H9 (cell line): ENCODE data around the gene SLC9A4. TPM values are rescaled to one million over a fixed set of nuclear protein-coding genes. Genes with fewer than 3 reads are reported as not detected.

Experiments
- DNase-seq: peaks from one replicate; pipeline ENCODE4 v3.0.0-alpha.2; 2017
- H2AFZ ChIP-seq: one replicate; pipeline ENCODE4 v1.6.1; 2013; ENCODE audit warnings: mild to moderate bottlenecking, low read length, control low read depth, moderate library complexity
- H2AK5ac ChIP-seq: 2 replicates; pipeline ENCODE4 v1.6.1; 2013; ENCODE audit warnings: low read length, control low read depth, mixed read lengths; ENCODE audit not compliant: insufficient read length
- H2BK120ac ChIP-seq: one replicate; pipeline ENCODE4 v1.6.1; 2013; ENCODE audit warnings: low read depth, mild to moderate bottlenecking, low read length, control low read depth, inconsistent platforms; ENCODE audit not compliant: poor library complexity, severe bottlenecking
- H2BK12ac ChIP-seq: 2 replicates; pipeline ENCODE4 v1.6.1; 2013; ENCODE audit warnings: low read length, control low read depth, mixed read lengths, low read depth; ENCODE audit not compliant: insufficient read length
- H2BK15ac ChIP-seq: 2 replicates; pipeline ENCODE4 v1.6.1; 2013; ENCODE audit warnings: low read depth, low read length, control low read depth
- H2BK20ac ChIP-seq: one replicate; pipeline ENCODE4 v1.6.1; 2013; ENCODE audit warnings: low read depth, mild to moderate bottlenecking, low read length, control low read depth, inconsistent platforms; ENCODE audit not compliant: poor library complexity, severe bottlenecking
- H2BK5ac ChIP-seq: 2 replicates; pipeline ENCODE4 v1.6.1; 2013; ENCODE audit warnings: low read length, control low read depth, mixed read lengths; ENCODE audit not compliant: insufficient read length
- H3K14ac ChIP-seq: 2 replicates; pipeline ENCODE4 v1.6.1; 2013; ENCODE audit warnings: low read length, control low read depth; ENCODE audit not compliant: insufficient read depth
- H3K18ac ChIP-seq: 2 replicates; pipeline ENCODE4 v1.6.1; 2013; ENCODE audit warnings: low read depth, mild to moderate bottlenecking, mixed read lengths, low read length, control low read depth; ENCODE audit not compliant: insufficient read length
- H3K23ac ChIP-seq: 2 replicates; pipeline ENCODE4 v1.6.1; 2013; ENCODE audit warnings: low read length, control low read depth, mixed read lengths, low read depth; ENCODE audit not compliant: insufficient read length
- H3K23me2 ChIP-seq: 2 replicates; pipeline ENCODE4 v1.6.1; 2013; ENCODE audit warnings: low read depth, mild to moderate bottlenecking, mixed read lengths, low read length, control low read depth; ENCODE audit not compliant: insufficient read length, poor library complexity, severe bottlenecking
- H3K27ac ChIP-seq: 2 replicates; pipeline ENCODE4 v1.5.1; 2013; ENCODE audit warnings: low read length, control low read depth, mixed read lengths, low read depth; ENCODE audit not compliant: insufficient read length
- H3K27me3 ChIP-seq: 2 replicates; pipeline ENCODE4 v1.6.1; 2013; ENCODE audit warnings: low read length, control low read depth, inconsistent platforms; ENCODE audit not compliant: insufficient read depth
- H3K4ac ChIP-seq: 2 replicates; pipeline ENCODE4 v1.6.1; 2013; ENCODE audit warnings: low read depth, mild to moderate bottlenecking, control low read depth, inconsistent platforms, low read length, moderate library complexity
- H3K4me1 ChIP-seq: 2 replicates; pipeline ENCODE4 v1.6.1; 2013; ENCODE audit warnings: low read length, control low read depth, inconsistent platforms; ENCODE audit not compliant: insufficient read depth
- H3K4me2 ChIP-seq: 2 replicates; pipeline ENCODE4 v1.6.1; 2013; ENCODE audit warnings: low read length, control low read depth, mixed read lengths; ENCODE audit not compliant: insufficient read length, insufficient read depth
- H3K56ac ChIP-seq: 2 replicates; pipeline ENCODE4 v1.6.1; 2013; ENCODE audit warnings: low read depth, mild to moderate bottlenecking, mixed read lengths, low read length, control low read depth; ENCODE audit not compliant: insufficient read length
- H3K79me1 ChIP-seq: 2 replicates; pipeline ENCODE4 v1.6.1; 2013; ENCODE audit warnings: low read depth, mild to moderate bottlenecking, moderate library complexity, low read length, control low read depth, inconsistent platforms; ENCODE audit not compliant: insufficient read depth, poor library complexity, severe bottlenecking
- H3K79me2 ChIP-seq: 2 replicates; pipeline ENCODE4 v1.6.1; 2013; ENCODE audit warnings: low read length, control low read depth, inconsistent platforms; ENCODE audit not compliant: insufficient read depth
- H3K9ac ChIP-seq: 2 replicates; pipeline ENCODE4 v1.6.1; 2013; ENCODE audit warnings: low read length, control low read depth, mixed read lengths; ENCODE audit not compliant: insufficient read length; ENCODE audit errors: extremely low read depth
- H3K9me3 ChIP-seq: one replicate; pipeline ENCODE4 v1.6.1; 2013; ENCODE audit warnings: low read depth, low read length, inconsistent platforms; ENCODE audit not compliant: control insufficient read depth
- H3T11ph ChIP-seq: one replicate; pipeline ENCODE4 v1.6.1; 2013; ENCODE audit warnings: mild to moderate bottlenecking, low read length, control low read depth, inconsistent platforms
- H4K20me1 ChIP-seq: one replicate; pipeline ENCODE4 v1.6.1; 2013; ENCODE audit not compliant: control insufficient read depth, insufficient read length, insufficient read depth
- H4K5ac ChIP-seq: 2 replicates; pipeline ENCODE4 v1.6.1; 2013; ENCODE audit warnings: low read depth, mild to moderate bottlenecking, mixed read lengths, low read length, control low read depth; ENCODE audit not compliant: insufficient read length
- H4K8ac ChIP-seq: replicated peaks from 2 replicates; pipeline ENCODE4 v1.6.1; 2013; ENCODE audit warnings: low read length, control low read depth, mixed read lengths, low read depth; ENCODE audit not compliant: insufficient read length
- H4K91ac ChIP-seq: 2 replicates; pipeline ENCODE4 v1.6.1; 2013; ENCODE audit warnings: low read depth, mild to moderate bottlenecking, moderate library complexity, mixed read lengths, low read length, control low read depth; ENCODE audit not compliant: insufficient read length
- H3K27ac Mint-ChIP-seq, 3 experiments: 2 replicates in 2 of 3; 3 replicates in 1 of 3; pipeline ENCODE4 v1.8.0; 2020 to 2021; ENCODE audit warnings: mixed read lengths in 3 of 3, mild to moderate bottlenecking in 1 of 3, moderate library complexity in 1 of 3
- H3K27me3 Mint-ChIP-seq: 2 replicates; pipeline ENCODE4 v1.8.0; 2021; ENCODE audit warnings: low read depth, mild to moderate bottlenecking, moderate library complexity, mixed read lengths
- H3K36me3 Mint-ChIP-seq, 3 experiments: 2 replicates in 2 of 3; 3 replicates in 1 of 3; pipeline ENCODE4 v1.8.0; 2020 to 2021; ENCODE audit warnings: low read depth in 3 of 3, mixed read lengths in 3 of 3; ENCODE audit not compliant: insufficient read depth in 1 of 3
- H3K4me1 Mint-ChIP-seq, 2 experiments: 2 replicates each; pipeline ENCODE4 v1.8.0; 2020; ENCODE audit warnings: mixed read lengths in 2 of 2
- H3K4me3 Mint-ChIP-seq, 2 experiments: 2 replicates in 1 of 2; 3 replicates in 1 of 2; pipeline ENCODE4 v1.8.0; 2020 to 2021; ENCODE audit warnings: mild to moderate bottlenecking in 2 of 2, mixed read lengths in 2 of 2, moderate library complexity in 1 of 2
- H3K9me3 Mint-ChIP-seq, 2 experiments: 2 replicates in 1 of 2; 3 replicates in 1 of 2; pipeline ENCODE4 v1.8.0; 2020; ENCODE audit warnings: mild to moderate bottlenecking in 2 of 2, mixed read lengths in 2 of 2, moderate library complexity in 1 of 2
- CTCF ChIP-seq: fragments of 200-600 bp; sonication (generic); conservative IDR thresholded peaks from 3 replicates; pipeline ENCODE4 v1.8.0; 2021; ENCODE audit warnings: antibody characterized with exemption, mild to moderate bottlenecking
- WGBS: extraction: QIAGEN DNeasy Blood & Tissue Kit; methylation state at CpG from one replicate; pipeline ENCODE4 v1.1.7; 2013; ENCODE audit warnings: missing lambda C conversion rate, low lambda C conversion rate, mixed read lengths; ENCODE audit not compliant: insufficient read length; ENCODE audit errors: extremely low coverage; 5-methylcytosine and 5-hydroxymethylcytosine counted together
- total RNA-seq: library from RNA; stranded (reverse); gene quantifications from 2 replicates; pipeline ENCODE4 v1.2.1, GENCODE V29; 2021

SLC9A4 gene
- total RNA-seq, 1 experiment from 2014 or later: not detected

DNA sequence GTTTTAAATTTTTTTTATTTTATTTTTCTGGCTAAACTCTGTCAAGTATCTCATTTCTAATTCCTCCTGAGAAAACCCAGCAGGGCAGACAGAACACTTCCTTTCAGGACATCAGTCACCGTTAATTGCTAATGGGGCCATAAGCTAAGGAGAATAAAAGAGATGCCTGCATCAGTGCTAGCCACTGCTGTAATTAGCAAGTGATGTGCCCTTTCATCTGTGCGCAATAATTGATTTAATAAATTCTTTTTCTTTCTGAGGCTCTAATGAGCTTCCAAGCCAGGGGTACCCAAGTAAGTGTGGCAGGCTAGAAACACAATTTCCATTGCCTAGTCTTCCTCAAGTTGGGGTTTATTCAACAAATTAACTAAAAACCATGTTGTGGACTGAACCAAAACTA, 65.5 kb downstream of the SLC9A4 start:
- Histone ChIP-seq H3K79me1 (no peaks in the 10 kb centered on the region), H2AK5ac (no peak overlapping the region), H2BK5ac (no peak overlapping the region), H3K18ac (no peak overlapping the region), H2AFZ (no peak overlapping the region), H3K14ac (no peak overlapping the region), H2BK20ac (no peak overlapping the region), H2BK12ac (no peak overlapping the region), H3K27me3 (no peaks in the 10 kb centered on the region), H2BK15ac (no peak overlapping the region), H4K91ac (no peak overlapping the region), H4K8ac (no peak overlapping the region), H4K20me1 (no peaks in the 10 kb centered on the region), H3T11ph (no peak overlapping the region), H3K56ac (no peak overlapping the region), H3K4ac (no peak overlapping the region), H2BK120ac (no peak overlapping the region), H3K9ac (no peak overlapping the region), H3K9me3 (no peaks in the 10 kb centered on the region), H3K23ac (no peak overlapping the region), H3K79me2 (no peaks in the 10 kb centered on the region), H3K23me2 (no peaks in the 10 kb centered on the region), H3K4me2 (no peak overlapping the region), H3K4me1 (no peaks in the 10 kb centered on the region), H4K5ac (no peak overlapping the region), H3K27ac (no peak overlapping the region)
- Mint-ChIP-seq H3K36me3 (no peaks in the 10 kb centered on the region), H3K27ac (no peak overlapping the region), H3K4me3 (no peak overlapping the region), H3K9me3 (no peaks in the 10 kb centered on the region), H3K27me3 (no peaks in the 10 kb centered on the region), H3K4me1 (no peaks in the 10 kb centered on the region)
- TF ChIP-seq CTCF: no peak
- no peak for DNase-seq
- WGBS: no CpG with 5 or more reads among the region's 2 CpGs
